ENCODE data around the gene D2HGDH. TPM values are rescaled to one million over a fixed set of nuclear protein-coding genes. Genes with fewer than 3 reads are reported as not detected.

D2HGDH gene
- total and polyA plus RNA-seq, 9 of the 15 experiments (the other 6 are each of a cell fraction or from before 2014, with no cell fraction given) = 0.39 to 30.8 (median 10.3) TPM

- TF ChIP-seq RUNX1 (IDR thresholded peaks at IDR 0.05; ENCODE audit: low read depth) = no peak
- no peak for TF ChIP-seq RBFOX2 (IDR thresholded peaks at IDR 0.05; ENCODE audit: low read depth, low read length)
- TF ChIP-seq RBM17 (IDR thresholded peaks at IDR 0.05; ENCODE audit: borderline replicate concordance, low read depth, low read length) = no peak
- no peak for TF ChIP-seq PHTF2 (CRISPR knock-in tag; IDR thresholded peaks at IDR 0.05)
- TF ChIP-seq MAFG (tag; conservative IDR thresholded peaks at IDR 0.05) = no peak
- TF ChIP-seq ZNF449 (CRISPR knock-in tag; IDR thresholded peaks at IDR 0.05) = no peak
- no peak for TF ChIP-seq CHD2 (IDR thresholded peaks at IDR 0.05; ENCODE audit: low read depth, low read length)
- TF ChIP-seq ZNF146 (CRISPR knock-in tag; IDR thresholded peaks at IDR 0.05; ENCODE audit: unreplicated experiment) = no peak
- no peak for TF ChIP-seq HMG20A (CRISPR knock-in tag; conservative IDR thresholded peaks at IDR 0.05)
These were observed 11.5 kb upstream of the D2HGDH start (continued) for GRCh38 chr2:241722896-241723454.

GRCh38 chr2:241724259-241724974, 10.0 kb upstream of the D2HGDH start:
- DNase-seq (ENCODE audit: extremely low read depth in 1 of 4, low spot score in 3 of 4) = no peak
- ATAC-seq = peak; percentile 50
- Histone ChIP-seq H3K36me3 (ENCODE audit: control insufficient read depth, insufficient read depth, low read length) (peaks cover 45% of the 10 kb centered on the region; the same call in 1 of the 3 replicates), H3K9me1 (ENCODE audit: control insufficient read depth, insufficient read depth, low read length) (no peaks in the 10 kb centered on the region), H2AFZ (ENCODE audit: low read depth, low read length) (no peak overlapping the region), H3K9me3 (replicated peaks; ENCODE audit: control insufficient read depth, insufficient read depth, low read depth, low read length) (no peaks in the 10 kb centered on the region), H3K4me1 (replicated peaks in 1 of 2; ENCODE audit: control insufficient read depth in 2 of 2, insufficient read depth in 2 of 2, low read length in 2 of 2) (peaks cover 0 to 9% of the 10 kb centered on the region in 2 experiments; a peak in 2 of 5 replicates), H3K79me2 (ENCODE audit: control insufficient read depth, insufficient read depth, low read length) (no peaks in the 10 kb centered on the region), H3K27me3 (ENCODE audit: control insufficient read depth in 2 of 2, insufficient read depth in 2 of 2, low read length in 2 of 2) (no peaks in the 10 kb centered on the region), H3K4me3 (no peak overlapping the region), H4K20me1 (replicated peaks; ENCODE audit: control insufficient read depth, insufficient read depth, low read length) (no peaks in the 10 kb centered on the region), H3K27ac (ENCODE audit: extremely low read depth, low read depth, low read length) (no peak overlapping the region), H3K9ac (ENCODE audit: insufficient read depth in 1 of 2, low read depth in 2 of 2, low read length in 2 of 2) (no peak overlapping the region), H3K4me2 (ENCODE audit: insufficient read depth, low read length) (no peak overlapping the region)
- no TSS peak for BruUV-seq (replicated peaks)
- POLR2A ChIA-PET = interaction anchor here (1.2 kb wide), 1 partner anchor 164 kb away, joined by 3 read pairs; no protein-coding TSS in a partner anchor
- in situ Hi-C loops (cut with MboI) (no loop called here), intact Hi-C loops (cut with micrococcal nuclease) (no loop called here)
- 97% methylated on average over 26 of the region's 41 CpGs for WGBS (ENCODE audit: insufficient coverage, low coverage, missing lambda C conversion rate)
- FAIRE-seq = no peak
- CTCF ChIA-PET (ENCODE audit: low intra/inter-chr PET ratio) = no interaction called here
- TF ChIP-seq FUS (optimal IDR thresholded peaks at IDR 0.05; ENCODE audit: low read depth, low read length) = no peak
- TF ChIP-seq PHB2 (IDR thresholded peaks at IDR 0.05; ENCODE audit: low read depth) = no peak
- TF ChIP-seq ZKSCAN1 (IDR thresholded peaks at IDR 0.05; ENCODE audit: low read depth, low read length) = peak; percentile 57; the same call in 1 of the 2 replicates
- no peak for TF ChIP-seq GABPB1 (CRISPR knock-in tag; IDR thresholded peaks at IDR 0.05)
